Measurements from ENCODE around the gene PLEKHA8. TPM values are rescaled to one million over a fixed set of nuclear protein-coding genes. Genes with fewer than 3 reads are reported as not detected.

Gene PLEKHA8
- total RNA-seq, 1 donor from 2014 or later = 13.1 TPM

DNA sequence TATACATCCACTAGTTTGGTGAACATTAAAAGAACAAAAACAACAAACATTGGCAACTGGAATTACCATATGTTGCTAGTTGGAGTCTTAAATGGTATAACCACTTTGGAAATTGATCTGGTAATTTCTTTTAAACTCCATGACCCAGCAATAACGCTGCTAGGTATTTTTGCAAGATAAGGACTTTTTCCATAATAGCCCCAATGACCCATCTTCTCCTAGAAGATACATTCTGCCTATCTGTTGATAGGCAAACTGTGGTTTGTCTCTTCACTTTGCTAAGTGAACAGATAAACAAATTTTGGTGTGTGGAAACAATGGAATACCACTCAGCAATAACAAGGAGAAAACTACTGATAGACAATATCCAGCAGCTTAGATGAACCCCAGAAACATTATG, 75.9 kb downstream of the PLEKHA8 start:
- DNase-seq (ENCODE audit: low spot score) = no peak

DNA sequence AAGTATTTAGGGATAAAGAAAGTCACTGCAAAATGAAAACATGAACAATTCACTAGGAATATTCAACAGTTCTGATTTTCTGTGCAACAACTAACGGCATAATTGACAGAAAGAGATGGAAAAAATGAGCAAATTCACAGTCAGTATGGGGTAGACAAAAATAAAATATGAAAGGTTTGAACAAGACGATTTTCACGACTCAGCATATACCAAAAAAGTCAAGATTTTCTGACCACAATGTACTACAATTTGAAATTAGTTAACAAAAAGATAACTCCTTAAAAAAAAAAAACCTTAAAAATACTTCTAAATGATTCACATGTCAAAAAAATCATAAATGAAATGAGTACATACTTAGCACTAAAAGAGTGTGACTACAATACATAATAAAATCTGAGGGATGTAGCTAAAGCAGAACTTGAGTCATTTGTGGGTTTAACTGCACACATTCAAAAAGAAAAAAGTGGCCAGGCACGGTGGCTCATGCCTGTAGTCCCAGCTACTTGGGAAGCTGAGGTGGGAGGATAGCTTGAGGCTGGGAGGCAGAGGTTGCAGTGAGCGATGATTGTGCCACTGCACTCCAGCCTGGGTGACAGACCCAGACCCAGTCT, 84.0 kb downstream of the PLEKHA8 start:
- no peak for DNase-seq (ENCODE audit: low spot score)

DNA sequence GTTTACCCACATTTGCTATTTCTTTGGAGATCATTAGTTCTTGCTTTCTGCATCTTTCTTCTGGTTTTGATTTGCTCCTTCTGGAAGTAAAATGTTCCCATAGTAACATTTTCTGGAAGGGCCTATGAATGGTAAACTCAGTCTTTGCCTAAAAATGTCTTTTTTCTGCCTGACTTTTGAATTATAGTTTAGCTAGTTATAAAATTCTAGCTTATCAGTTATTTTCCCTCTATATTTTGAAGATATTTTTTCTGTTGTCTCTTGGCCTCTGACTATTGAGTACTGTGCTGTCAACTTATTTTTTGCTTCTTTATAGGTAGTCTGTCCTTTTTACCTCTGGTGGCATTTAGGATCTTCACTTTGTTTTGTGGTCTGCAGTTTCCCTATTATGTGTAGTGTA, 84.9 kb downstream of the PLEKHA8 start:
- DNase-seq (ENCODE audit: low spot score) = no peak

DNA sequence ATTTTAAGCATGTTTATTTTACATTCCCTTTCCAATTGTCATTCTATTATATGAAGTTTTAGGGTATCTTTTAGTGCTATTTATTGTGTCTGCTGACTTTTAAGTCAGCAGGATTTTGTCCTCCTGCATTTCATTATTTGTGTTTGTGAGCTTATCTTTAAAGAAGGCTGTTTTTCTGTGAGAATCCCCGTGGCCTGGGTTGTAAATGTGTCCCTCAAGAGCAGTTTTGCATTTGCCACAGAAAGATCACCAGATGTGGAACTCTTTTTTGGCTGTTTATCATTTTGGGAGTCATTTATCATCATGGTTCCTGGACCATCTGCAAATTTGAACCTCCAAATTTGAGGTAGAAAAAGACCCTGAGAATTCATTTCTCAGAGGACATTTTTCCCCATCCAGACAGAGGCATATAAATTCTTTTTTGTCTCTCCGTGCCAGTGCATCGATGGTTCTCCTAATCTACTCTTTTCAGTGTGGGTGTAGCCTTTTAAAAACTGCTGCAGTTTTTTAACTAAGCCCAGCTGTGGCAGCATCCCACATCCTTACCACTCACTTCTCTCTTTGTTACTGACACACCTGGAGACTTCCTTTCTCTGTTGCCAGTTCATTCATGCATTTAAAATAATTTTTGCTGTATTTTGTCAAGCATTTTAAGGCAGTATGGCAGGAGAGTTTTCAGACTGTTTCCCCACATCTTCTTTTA, 86.5 kb downstream of the PLEKHA8 start:
- no peak for DNase-seq (ENCODE audit: low spot score)

DNA sequence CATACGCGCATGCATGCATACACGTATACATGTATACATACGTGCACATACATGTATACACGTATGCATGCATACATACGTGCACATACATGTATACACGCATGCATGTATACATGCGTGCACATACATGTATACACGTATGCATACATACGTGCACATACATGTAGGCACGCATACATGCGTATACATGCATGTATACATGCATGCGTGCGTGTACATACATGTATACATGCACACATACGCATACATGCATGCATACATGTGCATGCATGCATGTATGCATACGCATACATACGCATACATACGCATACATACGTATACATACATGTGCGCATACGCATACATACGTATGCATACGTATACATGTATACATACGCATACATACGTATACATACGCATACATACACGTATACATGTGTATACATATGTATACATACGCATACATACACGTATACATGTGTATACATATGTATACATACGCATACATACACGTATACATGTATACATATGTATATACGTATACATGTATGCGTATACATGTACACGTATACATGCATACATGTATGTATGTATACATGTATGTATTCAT, 87.6 kb downstream of the PLEKHA8 start:
- no peak for DNase-seq (ENCODE audit: low spot score)

DNA sequence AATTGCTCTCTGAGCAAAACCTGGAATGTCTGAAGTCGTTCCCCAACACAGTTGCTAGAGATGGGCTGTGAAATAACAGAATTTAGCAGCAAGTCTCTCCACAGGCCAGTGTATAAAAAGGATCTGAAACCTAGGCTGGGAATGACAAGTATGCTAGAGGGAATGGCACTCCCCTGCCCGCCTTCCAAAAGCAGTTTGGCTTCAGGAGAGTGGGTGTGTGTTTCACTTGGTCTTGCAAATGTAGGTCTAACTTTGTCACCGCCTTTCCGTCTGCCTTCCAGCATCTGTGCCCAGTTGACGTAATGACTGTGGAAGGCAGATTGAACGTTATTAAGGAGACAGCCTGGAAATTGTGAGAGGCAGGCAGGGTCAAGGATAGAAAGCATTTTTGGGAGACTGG, 88.6 kb downstream of the PLEKHA8 start:
- no peak for DNase-seq (ENCODE audit: low spot score)

DNA sequence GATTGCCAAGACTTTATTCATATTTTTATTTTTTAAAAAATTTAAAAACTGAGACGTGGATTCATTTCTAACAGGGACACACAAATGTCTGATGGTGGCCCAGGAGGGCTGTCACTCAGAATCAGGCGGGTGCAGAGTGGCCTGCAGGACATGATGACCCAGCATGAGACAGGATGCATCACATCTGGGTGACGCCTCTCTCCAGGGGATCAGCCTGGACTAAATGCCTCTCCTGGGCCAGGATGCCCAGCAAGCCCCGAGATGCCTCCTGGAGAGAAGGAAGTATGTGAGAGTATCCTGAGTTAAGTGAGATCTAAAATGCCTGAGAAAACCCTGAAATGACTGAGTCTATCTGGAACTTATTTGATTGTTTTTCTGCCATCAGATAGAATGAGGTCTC, 89.7 kb downstream of the PLEKHA8 start:
- DNase-seq (ENCODE audit: low spot score) = no peak

DNA sequence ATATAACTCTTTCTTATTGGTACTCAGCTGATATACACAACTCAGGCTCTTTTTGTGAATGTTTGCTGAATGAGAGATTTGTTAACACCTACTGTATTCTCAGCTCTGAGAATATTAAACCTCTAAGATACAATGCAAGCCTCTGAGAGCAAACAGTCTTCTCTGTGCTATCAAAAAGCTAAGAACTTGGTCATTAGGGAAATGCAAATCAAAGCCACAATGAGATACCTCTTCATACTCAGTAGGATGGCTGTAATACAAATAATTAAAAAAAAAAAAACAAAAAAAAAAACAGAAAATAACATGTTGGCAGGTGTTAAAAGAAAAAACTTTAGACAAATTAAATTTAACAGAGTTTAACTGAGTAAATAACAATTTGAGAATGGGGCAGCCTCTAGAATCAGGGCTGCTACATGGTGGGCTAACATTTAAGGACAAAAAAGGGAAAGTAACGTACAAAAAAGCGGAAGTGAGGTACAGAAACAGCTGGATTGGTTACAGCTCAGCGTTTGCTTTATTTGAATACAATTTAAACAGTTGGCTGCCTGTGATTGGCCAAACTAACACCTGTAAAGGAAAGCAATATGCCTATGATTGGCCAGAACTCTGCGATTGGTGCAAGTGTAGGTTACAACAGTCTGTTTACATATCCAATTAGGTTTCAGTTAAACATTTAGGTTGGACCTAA, 91.8 kb downstream of the PLEKHA8 start:
- DNase-seq (ENCODE audit: low spot score) = no peak

DNA sequence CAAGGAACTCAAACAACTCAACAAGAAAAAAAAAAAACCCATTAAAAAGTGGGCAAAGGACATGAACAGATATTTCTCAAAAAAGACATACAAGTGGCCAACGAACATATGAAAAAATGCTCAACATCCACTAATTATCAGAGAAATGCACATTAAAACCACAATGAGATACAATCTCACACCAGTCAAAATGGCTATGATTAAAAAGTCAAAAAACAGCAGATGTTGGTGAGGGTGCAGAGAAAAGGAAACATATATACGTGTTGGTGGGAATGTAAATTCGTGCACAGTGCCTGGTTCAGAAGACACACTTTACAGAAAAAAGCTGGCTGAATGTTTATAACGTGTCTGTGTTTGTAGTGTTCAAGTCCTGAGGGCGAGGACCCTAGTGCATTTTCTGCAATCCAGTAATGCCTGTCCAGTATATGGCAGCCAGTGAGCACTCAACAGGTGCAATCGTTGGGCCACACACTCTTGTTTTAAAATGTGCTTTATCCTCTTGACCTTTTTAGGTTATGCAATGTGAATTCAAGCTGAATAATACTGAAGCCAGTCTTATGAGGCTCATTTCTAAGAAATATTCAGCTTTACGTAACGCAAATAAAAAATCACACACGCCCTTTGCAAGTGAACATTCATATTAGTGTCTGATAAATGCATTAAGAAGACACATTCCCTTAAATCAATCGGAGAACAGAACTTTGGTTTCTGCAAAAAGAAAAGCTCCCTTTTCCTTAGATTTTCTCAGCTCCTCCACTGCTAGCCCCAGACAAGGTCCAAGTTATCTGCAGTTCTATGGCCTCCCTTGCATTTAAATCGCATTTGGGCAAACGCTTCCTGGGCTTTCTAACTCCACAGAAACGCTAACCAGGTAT, 105.8 kb downstream of the PLEKHA8 start:
- DNase-seq (ENCODE audit: low spot score) = no peak

DNA sequence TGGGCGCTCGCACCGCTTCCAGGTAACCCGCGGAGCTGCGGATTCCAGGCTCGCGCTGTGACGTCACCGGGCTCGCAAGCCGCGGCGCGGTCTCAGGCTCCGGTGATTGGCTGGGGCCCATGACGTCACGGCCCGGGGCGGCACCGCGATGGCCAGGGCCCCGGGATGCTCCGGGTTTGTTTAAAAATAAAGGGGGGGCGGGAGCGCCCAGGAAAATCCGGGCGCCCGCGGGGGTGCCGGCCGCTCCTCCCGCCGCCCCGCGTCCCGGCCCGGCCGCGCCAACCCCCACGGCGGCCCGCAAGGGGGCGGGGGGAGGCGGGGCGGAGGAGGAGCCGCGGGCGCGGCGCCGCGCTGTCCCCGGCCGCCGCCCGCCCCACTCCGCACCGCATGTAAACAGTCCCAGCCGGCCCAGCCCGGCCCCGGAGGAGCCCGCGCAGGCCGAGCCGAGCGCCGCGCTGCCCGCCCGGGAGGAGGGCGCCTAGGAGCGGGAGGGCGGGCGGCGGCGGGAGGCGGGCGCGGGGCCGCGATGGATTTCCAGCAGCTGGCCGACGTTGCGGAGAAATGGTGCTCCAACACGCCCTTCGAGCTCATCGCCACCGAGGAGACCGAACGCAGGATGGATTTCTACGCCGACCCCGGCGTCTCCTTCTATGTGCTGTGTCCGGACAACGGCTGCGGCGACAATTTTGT, 106.5 kb downstream of the PLEKHA8 start, which contains the start of gene MTURN:
MTURN (plus strand) TSS at position 376 of the 690 bp plus-strand sequence; CDS start at position 527, 151 bp downstream.
- peak; percentile 82 for DNase-seq (ENCODE audit: low spot score)

DNA sequence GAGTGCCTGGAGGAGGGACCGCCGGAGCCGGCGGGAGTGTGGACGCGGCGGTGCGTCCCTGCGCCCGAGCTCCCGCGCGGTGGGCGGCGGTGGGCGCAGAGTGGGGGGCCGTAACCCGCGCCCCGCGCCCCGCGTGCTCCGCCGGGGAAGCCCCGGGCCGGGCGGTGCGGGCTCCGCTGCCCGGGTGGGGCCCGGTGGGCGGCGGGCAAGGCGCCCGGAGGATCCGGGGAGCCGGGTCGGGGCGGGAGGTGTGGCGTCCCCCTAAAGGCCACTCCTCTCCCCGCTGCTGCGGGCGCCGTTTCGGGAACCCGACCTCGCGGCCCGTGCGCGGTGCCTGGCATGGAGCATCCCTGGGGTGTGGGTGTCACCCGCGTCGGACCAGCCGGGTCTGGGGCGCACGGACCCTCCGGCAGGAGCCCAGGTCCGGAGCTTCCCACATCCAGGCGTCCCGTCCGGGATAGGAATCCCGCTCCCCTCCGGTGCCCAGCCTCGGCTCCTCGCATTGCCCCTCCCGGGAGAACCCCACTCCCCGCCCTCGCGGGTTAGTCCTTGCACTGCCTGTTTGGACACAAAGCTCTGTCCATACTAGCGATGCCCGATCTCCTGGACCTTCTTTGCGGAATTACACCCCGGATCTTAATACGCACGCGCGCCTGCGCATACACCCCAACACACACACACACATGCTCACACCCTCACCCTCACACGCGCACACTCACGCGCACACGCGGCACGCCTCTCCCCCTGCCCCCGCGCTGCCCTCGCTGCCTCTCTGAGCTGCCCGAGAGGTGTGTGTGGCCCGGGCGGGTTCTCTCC, 107.3 kb downstream of the PLEKHA8 start:
- peak; percentile 78 for DNase-seq (ENCODE audit: low spot score)

DNA sequence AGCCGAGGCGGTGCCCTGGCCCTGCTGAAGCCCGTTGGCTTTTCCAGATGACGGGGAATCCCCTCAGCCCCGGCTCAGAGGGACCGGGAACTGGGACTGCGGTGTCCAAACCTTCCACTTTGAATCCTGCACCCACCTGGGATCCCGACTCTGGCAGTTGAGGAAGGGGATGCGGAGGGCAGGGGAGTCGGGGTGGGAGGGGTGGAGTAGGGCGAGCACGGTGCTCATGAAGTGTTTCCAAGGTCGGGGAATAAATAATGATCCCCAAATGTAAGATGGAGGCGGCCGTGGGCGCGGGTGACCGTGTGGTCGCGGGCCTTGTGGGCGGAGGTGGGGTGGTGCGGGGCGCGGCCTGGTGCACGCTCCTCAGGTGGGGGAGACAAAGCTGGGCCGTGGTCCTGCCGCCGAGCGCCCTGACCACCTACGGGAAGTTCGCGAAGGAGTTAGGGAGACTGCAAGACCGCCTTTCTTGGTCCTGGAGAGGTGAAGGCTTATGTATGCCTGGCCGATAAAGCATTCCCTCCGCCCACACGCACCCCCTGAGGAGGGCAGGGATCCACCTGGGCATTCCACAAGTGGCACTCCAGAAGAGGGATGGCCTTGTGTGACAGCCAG, 108.0 kb downstream of the PLEKHA8 start:
- no peak for DNase-seq (ENCODE audit: low spot score)

DNA sequence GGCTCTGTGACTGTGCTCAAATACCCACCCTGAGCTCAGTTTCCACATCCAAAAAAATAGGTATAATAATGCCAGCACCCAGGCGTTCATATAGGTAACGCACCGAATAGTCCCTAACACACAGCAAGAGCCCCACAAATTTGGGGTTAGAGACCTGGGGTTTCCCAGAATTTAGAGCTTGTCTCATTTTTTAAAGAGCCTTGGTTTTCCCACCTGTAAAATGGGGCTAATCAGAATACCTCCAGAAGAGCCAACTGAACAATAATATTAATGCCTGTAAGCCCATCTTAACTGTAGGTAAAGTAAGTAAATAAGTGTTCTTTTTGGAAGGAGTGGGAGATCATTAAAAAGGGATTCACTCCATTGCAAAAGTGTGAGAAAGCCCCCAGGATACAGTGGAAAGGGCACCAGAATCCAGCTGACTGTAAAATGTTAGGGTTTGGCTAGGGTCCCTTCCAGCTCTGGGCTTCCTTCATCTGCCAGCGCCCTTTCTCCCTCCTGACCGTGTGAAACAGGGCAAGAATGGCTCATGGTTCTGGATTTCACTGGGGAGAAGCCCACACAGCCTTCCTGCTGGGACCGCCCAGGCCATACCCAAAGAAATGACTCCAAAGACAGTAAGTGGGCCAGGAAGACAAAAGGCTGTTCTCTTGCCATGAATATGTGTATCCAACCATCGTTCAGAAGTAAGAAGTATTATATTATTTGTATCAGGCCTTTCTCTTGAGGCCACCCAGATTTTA, 108.7 kb downstream of the PLEKHA8 start:
- no peak for DNase-seq (ENCODE audit: low spot score)

DNA sequence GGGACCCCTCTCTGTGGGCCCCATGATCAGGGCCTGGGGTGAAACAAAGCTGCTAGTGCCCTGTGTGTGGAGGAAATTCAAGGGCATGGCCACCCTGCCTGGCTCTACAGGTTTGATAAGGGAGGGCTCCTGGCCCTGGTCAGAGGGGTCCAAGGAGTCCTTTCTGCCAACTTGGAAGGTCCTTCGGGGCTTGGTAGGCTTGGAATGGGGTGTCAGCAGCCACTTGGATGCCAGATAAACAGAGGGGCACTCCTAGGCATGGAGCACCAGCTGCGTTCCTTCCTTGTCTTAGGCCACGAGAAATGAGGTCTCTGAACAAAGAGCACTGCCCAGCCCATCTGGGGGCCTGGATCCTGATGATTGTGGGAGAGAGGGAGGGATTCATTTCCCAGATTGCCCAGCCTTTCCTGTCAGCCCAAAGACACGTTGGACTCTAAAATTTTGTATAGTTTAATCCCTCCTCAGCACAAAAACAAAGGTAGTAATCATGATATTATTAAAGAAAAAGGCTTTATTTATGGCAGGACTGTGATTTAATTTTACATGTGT, 111.7 kb downstream of the PLEKHA8 start:
- DNase-seq (ENCODE audit: low spot score) = no peak

DNA sequence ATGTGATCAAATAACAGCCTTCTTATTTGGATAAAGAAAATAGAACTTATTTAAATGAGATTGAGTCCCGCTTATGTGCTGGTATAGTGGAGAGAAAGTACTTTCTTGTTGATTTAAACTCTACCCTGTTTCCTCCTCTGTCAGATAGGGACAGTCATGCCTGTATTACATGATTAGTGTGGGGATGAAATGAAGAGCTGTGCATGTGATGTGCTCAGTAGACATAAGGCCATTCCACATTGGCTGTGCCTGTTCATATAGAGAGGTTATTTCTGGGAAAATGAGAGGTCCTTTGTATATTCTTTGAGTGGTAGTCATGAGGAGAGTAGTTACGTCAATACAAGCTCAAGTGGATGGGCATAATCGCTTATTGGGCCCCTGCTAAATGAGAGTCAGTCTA, 112.2 kb downstream of the PLEKHA8 start:
- DNase-seq (ENCODE audit: low spot score) = no peak

DNA sequence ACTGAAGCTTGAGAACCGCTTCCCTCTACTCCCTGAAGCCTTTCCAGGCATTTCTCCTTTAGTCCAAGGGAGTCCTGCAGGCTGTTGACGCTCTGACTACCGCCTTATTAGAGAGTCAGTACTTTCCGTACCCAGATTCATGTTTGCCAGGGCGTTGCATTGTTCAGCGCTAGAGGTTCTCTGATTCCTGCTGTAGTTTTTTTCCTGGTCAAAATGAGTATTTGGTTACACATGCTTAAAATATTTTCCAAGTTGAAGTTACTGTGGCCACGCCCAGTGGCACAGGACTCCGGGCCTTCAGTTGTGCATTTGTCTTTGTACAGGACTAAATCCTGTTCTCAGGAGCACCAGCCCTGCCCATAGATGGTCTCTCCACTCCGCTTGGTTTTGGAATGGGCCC, 114.5 kb downstream of the PLEKHA8 start:
- no peak for DNase-seq (ENCODE audit: low spot score)

DNA sequence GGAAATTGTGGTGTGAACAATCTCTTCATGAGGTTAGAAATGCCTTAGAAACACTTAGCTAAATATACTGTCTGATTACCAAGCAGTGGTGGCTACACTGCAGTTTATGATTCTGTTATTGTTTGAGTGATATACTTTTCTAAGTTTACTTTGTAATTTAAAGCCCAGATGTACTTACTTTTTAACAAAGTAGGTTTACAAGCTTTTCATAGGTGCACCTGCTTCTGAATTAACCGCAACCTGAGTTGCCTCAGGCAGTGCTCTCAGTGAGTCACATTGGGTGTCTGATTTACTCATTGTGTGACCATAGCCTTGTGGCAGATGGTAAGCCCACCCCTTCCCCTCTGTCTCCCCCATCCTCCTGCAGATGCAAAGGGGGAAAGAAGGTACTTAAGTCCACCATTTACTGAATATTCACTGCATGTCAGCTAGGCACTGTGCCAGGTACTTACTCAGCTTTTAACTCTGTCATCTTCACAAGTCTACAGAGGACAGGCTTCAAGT, 115.6 kb downstream of the PLEKHA8 start:
- no peak for DNase-seq (ENCODE audit: low spot score)

DNA sequence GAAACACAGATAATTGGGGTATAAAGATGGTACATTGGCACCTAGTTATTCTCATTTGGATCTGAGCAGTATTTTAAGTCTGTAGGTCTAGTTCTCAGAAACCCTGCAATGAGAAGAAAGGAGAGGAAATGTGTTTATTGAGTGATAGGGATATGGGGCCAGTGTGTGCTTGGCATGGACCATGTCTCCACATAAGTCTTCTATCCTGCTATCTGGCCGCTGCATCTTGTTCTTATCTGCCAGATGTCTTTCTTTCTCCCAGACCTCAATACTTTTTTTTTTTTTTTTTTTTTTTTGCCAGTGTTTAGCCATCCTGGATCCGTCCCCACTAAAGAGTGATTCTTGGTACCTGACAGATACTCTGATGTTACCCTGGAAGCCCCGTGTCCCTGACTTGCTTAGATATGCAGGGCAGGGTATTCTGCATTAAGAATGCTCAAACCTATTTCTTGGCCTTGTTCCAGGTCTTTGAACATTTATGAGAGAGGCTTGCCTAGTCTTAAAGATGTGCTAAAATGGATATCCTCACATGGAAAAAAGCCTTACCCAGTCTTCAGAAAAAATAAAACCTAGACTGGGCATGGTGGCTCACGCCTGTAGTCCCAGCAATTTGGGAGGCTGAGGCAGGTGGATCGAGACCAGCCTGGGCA, 116.6 kb downstream of the PLEKHA8 start:
- DNase-seq (ENCODE audit: low spot score) = no peak
